GM12878 (cell line): ENCODE results near the gene WASF2. TPM values are rescaled to one million over a fixed set of nuclear protein-coding genes. Genes with fewer than 3 reads are reported as not detected.

ENCODE experiments used
- ATAC-seq: fragments of 200-7000 bp; cut with Tn5 transposase; 3 replicates; pipeline ENCODE4 v1.9.1; 2020; ENCODE audit warnings: mild to moderate bottlenecking, moderate library complexity
- BruUV-seq: library from RNA; stranded (reverse); fragments of 400-500 nt; replicated peaks from 2 replicates; lab custom pipeline; 2021; lab: Mats Ljungman, UMichigan
- CTCF ChIA-PET: fragments of 300-600 bp; sonication (Branson Sonifier 250); formaldehyde crosslinking; extraction: SDS; loops from one replicate; lab custom pipeline; 2021; ENCODE audit warnings: inconsistent platforms; lab: Yijun Ruan, JAX
- POLR2A ChIA-PET: fragments of 350-600 bp; formaldehyde crosslinking; extraction: SDS; loops from one replicate; lab custom pipeline; 2021; ENCODE audit warnings: inconsistent platforms; lab: Charles Lee
- RAD21 ChIA-PET: fragments of 300-600 bp; sonication (Branson Sonifier 250); formaldehyde crosslinking; loops from one replicate; lab custom pipeline; 2023; ENCODE audit warnings: antibody characterized with exemption; ENCODE audit not compliant: unreplicated experiment; lab: Charles Lee
- SMC1A ChIA-PET: fragments of 300-600 bp; sonication (Branson Sonifier 250); formaldehyde crosslinking; loops from one replicate; lab custom pipeline; 2023; ENCODE audit not compliant: unreplicated experiment, uncharacterized antibody; lab: Charles Lee
- DNase-seq: peaks from one replicate; pipeline ENCODE4 v3.0.0-alpha.2; 2011; ENCODE audit warnings: low read depth, low spot score
- FAIRE-seq: peaks from 3 replicates; lab custom pipeline; 2011; peaks lifted over from hg19 to GRCh38; lab: Jason Lieb, UNC
- H2AFZ ChIP-seq: 2 replicates; pipeline ENCODE4 v1.6.0; 2011; ENCODE audit warnings: low read depth, low read length, control low read depth; ENCODE audit not compliant: control insufficient read depth
- H3K27ac ChIP-seq: 2 replicates; pipeline ENCODE4 v1.5.1; 2011; ENCODE audit warnings: control low read depth; ENCODE audit not compliant: control insufficient read depth, insufficient read depth
- H3K27me3 ChIP-seq, 2 experiments: replicated peaks in 1 of 2; 2 replicates each; pipeline versions ENCODE4 v1.6.0 to v1.6.1; 2011; ENCODE audit warnings: low read length in 1 of 2; ENCODE audit not compliant: control insufficient read depth in 2 of 2, insufficient read depth in 2 of 2
- H3K36me3 ChIP-seq, 2 experiments: 2 replicates each; pipeline ENCODE4 v1.5.1; 2011; ENCODE audit warnings: low read length in 1 of 2; ENCODE audit not compliant: control insufficient read depth in 2 of 2, insufficient read depth in 2 of 2
- H3K4me1 ChIP-seq: 2 replicates; pipeline ENCODE4 v1.6.1; 2011; ENCODE audit warnings: mild to moderate bottlenecking, low read length, moderate library complexity, mixed read lengths; ENCODE audit not compliant: control insufficient read depth, insufficient read depth
- H3K4me2 ChIP-seq: 2 replicates; pipeline ENCODE4 v1.6.0; 2011; ENCODE audit warnings: control low read depth; ENCODE audit not compliant: control insufficient read depth, insufficient read depth
- H3K4me3 ChIP-seq: fragments of 200-600 bp; sonication (generic); 2 replicates; pipeline ENCODE4 v1.5.1; 2016
- H3K79me2 ChIP-seq: 2 replicates; pipeline ENCODE4 v1.6.0; 2011; ENCODE audit warnings: low read length; ENCODE audit not compliant: control insufficient read depth, insufficient read depth
- H3K9ac ChIP-seq: 2 replicates; pipeline ENCODE4 v1.8.0; 2011; ENCODE audit warnings: low read length, control low read depth, mixed read lengths; ENCODE audit not compliant: control insufficient read depth, insufficient read depth
- H3K9me3 ChIP-seq: replicated peaks from 3 replicates; pipeline ENCODE4 v1.5.1; 2011; ENCODE audit warnings: mild to moderate bottlenecking, low read length; ENCODE audit not compliant: control insufficient read depth, insufficient read depth
- H4K20me1 ChIP-seq: 2 replicates; pipeline ENCODE4 v1.6.0; 2011; ENCODE audit not compliant: control insufficient read depth, insufficient read depth
- MEF2B ChIP-seq: fragments of 450-650 bp; IDR thresholded peaks from 2 replicates; pipeline ENCODE4 v1.6.1; 2018; ENCODE audit warnings: mild to moderate bottlenecking, moderate library complexity; ENCODE audit not compliant: partially characterized antibody, poor library complexity, severe bottlenecking
- PAX8 ChIP-seq: fragments of 450-650 bp; IDR thresholded peaks from 2 replicates; pipeline ENCODE4 v1.6.1; 2017; ENCODE audit warnings: mild to moderate bottlenecking, moderate library complexity
- WGBS: methylation state at CpG from one replicate; pipeline ENCODE4 v1.1.6; 2016; ENCODE audit warnings: low lambda C conversion rate; ENCODE audit not compliant: insufficient replicate concordance, insufficient coverage; ENCODE audit errors: missing lambda C conversion rate; 5-methylcytosine and 5-hydroxymethylcytosine counted together
- in situ Hi-C: fragments of 300-500 bp; cut with MboI; formaldehyde crosslinking; loops from 9 replicates; pipeline ENCODE4 v1.14.3; 2018; ENCODE audit warnings: mixed read lengths
- intact Hi-C: fragments of 100-400 bp; cut with micrococcal nuclease; formaldehyde crosslinking; loops from one replicate; pipeline ENCODE4 v1.14.2; 2022; ENCODE audit not compliant: unreplicated experiment
- polyA plus RNA-seq, 11 experiments: library from polyadenylated mRNA; depleted of rRNA in 4 of 11; unstranded in 6 of 11; stranded (reverse) in 5 of 11; fragments of >200 nt; fragmentation: Nextera tagmentation in 4 of 11; fragmentation: Illumina TruSeq in 1 of 11; extraction: Ambion mirVana in 4 of 11; extraction: Trizol in 1 of 11; gene quantifications; 1 replicate in 1 of 11; 2 replicates in 10 of 11; pipeline versions ENCODE4 v1.2.1 to v1.2.3, GENCODE V29; 2011 to 2016; ENCODE audit warnings: inconsistent platforms in 2 of 11, missing spikeins in 2 of 11, low read depth in 1 of 11
- total RNA-seq, 4 experiments: library from RNA; depleted of rRNA in 3 of 4; stranded (reverse); fragments of >200 nt in 3 of 4; fragmentation: Illumina TruSeq in 1 of 4; extraction: Trizol in 1 of 4; gene quantifications; 2 replicates each; pipeline versions ENCODE4 v1.2.1 to v1.2.3, GENCODE V29; 2013 to 2021
- TF ChIP-seq, protein P1 (sequence below): fragments of 450-650 bp; IDR thresholded peaks from 2 replicates; pipeline ENCODE4 v1.6.1; 2016; ENCODE audit warnings: mild to moderate bottlenecking

The WASF2 gene
- total and polyA plus RNA-seq, 10 of the 15 experiments (the other 5 are each of a cell fraction or from before 2014, with no cell fraction given): 7.0 to 111 (median 37.1) TPM

DNA sequence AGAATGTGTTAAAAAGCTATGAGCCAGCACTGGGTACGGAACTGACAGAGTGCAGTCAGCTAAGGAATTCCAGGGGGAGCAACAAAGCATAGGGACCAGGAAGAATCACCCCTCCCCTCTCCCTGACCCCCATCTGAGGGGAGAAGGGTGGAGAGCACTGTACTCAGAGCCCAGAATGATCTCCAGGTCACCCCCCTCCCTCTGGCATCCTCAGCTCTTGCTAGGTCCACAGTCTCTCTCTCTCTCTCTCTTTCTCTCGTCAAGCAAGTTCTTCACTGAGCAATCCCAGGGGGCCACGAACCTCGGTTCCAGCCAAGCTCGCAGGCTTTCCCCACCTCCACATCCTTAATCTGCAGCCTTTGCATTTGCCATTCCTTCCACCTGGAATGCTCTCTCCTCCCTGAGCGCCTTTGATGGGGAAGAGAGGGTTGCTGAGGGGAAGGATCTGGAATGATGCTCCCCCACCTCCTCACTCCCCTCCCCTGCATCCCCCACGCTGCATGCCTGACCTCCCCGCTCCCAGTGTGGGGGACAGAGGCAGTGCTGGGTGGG is 6.7 kb upstream of the WASF2 start:
- Histone ChIP-seq H3K9me3 (no peaks in the 10 kb centered on the region), H3K36me3 (no peaks in the 10 kb centered on the region), H3K27ac (no peak overlapping the region), H3K27me3 (no peaks in the 10 kb centered on the region), H4K20me1 (no peaks in the 10 kb centered on the region), H3K79me2 (no peaks in the 10 kb centered on the region), H3K9ac (no peak overlapping the region), H3K4me2 (no peak overlapping the region), H3K4me3 (no peak overlapping the region), H3K4me1 (peaks cover 17% of the 10 kb centered on the region), H2AFZ (no peak overlapping the region)
- BruUV-seq: no TSS peak
- 33% methylated on average over 6 of the region's 8 CpGs for WGBS
- ChIA-PET SMC1A (interaction anchor here (0.7 to 1.6 kb wide), 4 partner anchors 42 to 80 kb away, joined by 3 to 5 read pairs (median 4); no protein-coding TSS in a partner anchor), CTCF (interaction anchor here (0.9 to 1.9 kb wide), 4 partner anchors 60 to 105 kb away, joined by 3 to 7 read pairs (median 4); no protein-coding TSS in a partner anchor), POLR2A (interaction anchor here (0.6 to 1.6 kb wide), 4 partner anchors 9 to 81 kb away, joined by 3 to 6 read pairs (median 3); no protein-coding TSS in a partner anchor), RAD21 (no interaction called here)
- FAIRE-seq: no peak
- DNase-seq: no peak
- peak; percentile 26 for TF ChIP-seq MEF2B
- TF ChIP-seq PAX8: no peak
- TF ChIP-seq, protein P1, sequence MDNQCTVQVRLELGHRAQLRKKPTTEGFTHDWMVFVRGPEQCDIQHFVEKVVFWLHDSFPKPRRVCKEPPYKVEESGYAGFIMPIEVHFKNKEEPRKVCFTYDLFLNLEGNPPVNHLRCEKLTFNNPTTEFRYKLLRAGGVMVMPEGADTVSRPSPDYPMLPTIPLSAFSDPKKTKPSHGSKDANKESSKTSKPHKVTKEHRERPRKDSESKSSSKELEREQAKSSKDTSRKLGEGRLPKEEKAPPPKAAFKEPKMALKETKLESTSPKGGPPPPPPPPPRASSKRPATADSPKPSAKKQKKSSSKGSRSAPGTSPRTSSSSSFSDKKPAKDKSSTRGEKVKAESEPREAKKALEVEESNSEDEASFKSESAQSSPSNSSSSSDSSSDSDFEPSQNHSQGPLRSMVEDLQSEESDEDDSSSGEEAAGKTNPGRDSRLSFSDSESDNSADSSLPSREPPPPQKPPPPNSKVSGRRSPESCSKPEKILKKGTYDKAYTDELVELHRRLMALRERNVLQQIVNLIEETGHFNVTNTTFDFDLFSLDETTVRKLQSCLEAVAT: no peak
- ATAC-seq: no peak
- in situ Hi-C loops: no loop called here
- intact Hi-C loops: no loop called here
